Activated CD8-positive, alpha-beta T cell treated with anti-CD3 and anti-CD28 coated beads for 36 hours (primary cell): ENCODE results near the gene NBDY. TPM values are rescaled to one million over a fixed set of nuclear protein-coding genes. Genes with fewer than 3 reads are reported as not detected.

Source experiments
- ATAC-seq: fragments of 200-7000 bp; cut with Tn5 transposase; one replicate; pipeline ENCODE4 v1.10.0; 2021; ENCODE audit warnings: mild to moderate bottlenecking, moderate library complexity
- CTCF ChIA-PET: fragments of 350-600 bp; sonication (Branson Sonifier 250); formaldehyde crosslinking; loops from one replicate; lab custom pipeline; 2021; ENCODE audit warnings: antibody characterized with exemption; lab: Charles Lee
- POLR2A ChIA-PET: fragments of 350-600 bp; sonication (Branson Sonifier 250); formaldehyde crosslinking; loops from one replicate; lab custom pipeline; 2021; ENCODE audit warnings: antibody characterized with exemption; lab: Charles Lee
- DNase-seq: peaks from one replicate; pipeline ENCODE4 v3.0.0-alpha.2; 2020
- H3K27ac Mint-ChIP-seq: one replicate; pipeline ENCODE4 v1.8.0; 2021; ENCODE audit warnings: mild to moderate bottlenecking, mixed read lengths
- H3K27me3 Mint-ChIP-seq: one replicate; pipeline ENCODE4 v1.8.0; 2021; ENCODE audit warnings: mixed read lengths
- H3K36me3 Mint-ChIP-seq: one replicate; pipeline ENCODE4 v1.8.0; 2021; ENCODE audit warnings: low read depth, mixed read lengths
- H3K4me1 Mint-ChIP-seq: one replicate; pipeline ENCODE4 v1.8.0; 2021; ENCODE audit warnings: low read depth, mixed read lengths
- H3K4me3 Mint-ChIP-seq: one replicate; pipeline ENCODE4 v1.8.0; 2021; ENCODE audit warnings: mild to moderate bottlenecking, moderate library complexity, mixed read lengths
- H3K9me3 Mint-ChIP-seq: one replicate; pipeline ENCODE4 v1.8.0; 2021; ENCODE audit warnings: mixed read lengths
- CTCF ChIP-seq: fragments of 200-600 bp; IDR thresholded peaks from one replicate; pipeline ENCODE4 v1.8.0; 2022; ENCODE audit warnings: antibody characterized with exemption, mild to moderate bottlenecking
- intact Hi-C: fragments of 100-400 bp; cut with micrococcal nuclease; formaldehyde crosslinking; loops from one replicate; pipeline ENCODE4 v1.10.0; 2022
- total RNA-seq, 2 experiments: library from RNA; stranded (reverse); gene quantifications; one replicate each; pipeline ENCODE4 v1.2.3, GENCODE V29; 2021

The NBDY gene
- total RNA-seq, 2 experiments from 2014 or later, result 31.6 to 36.8 TPM

- TF ChIP-seq CTCF, result no peak
- Mint-ChIP-seq H3K9me3 (no peaks in the 10 kb centered on the region), H3K27ac (no peak overlapping the region), H3K36me3 (no peaks in the 10 kb centered on the region), H3K4me1 (no peaks in the 10 kb centered on the region), H3K4me3 (no peak overlapping the region), H3K27me3 (no peaks in the 10 kb centered on the region)
- ATAC-seq (no peak), DNase-seq (no peak)
- intact Hi-C loops, result no loop called here
- POLR2A ChIA-PET, result no interaction called here
- CTCF ChIA-PET, result no interaction called here
Measured at GRCh38 chrX:56833626-56834025, 104.6 kb downstream of the NBDY start.

GRCh38 chrX:56853436-56853835 lies 124.4 kb downstream of the NBDY start:
- intact Hi-C loops, result no loop called here
- CTCF ChIA-PET, result no interaction called here
- no peak for TF ChIP-seq CTCF
- no peaks in the 10 kb centered on the region for H3K36me3 Mint-ChIP-seq
- no peak for ATAC-seq
- H3K27ac Mint-ChIP-seq, result no peak overlapping the region
- no peaks in the 10 kb centered on the region for H3K27me3 Mint-ChIP-seq
- H3K9me3 Mint-ChIP-seq, result no peaks in the 10 kb centered on the region
- no peak overlapping the region for H3K4me3 Mint-ChIP-seq
- no peaks in the 10 kb centered on the region for H3K4me1 Mint-ChIP-seq
- no peak for DNase-seq
- POLR2A ChIA-PET, result no interaction called here

- H3K36me3 Mint-ChIP-seq, result no peaks in the 10 kb centered on the region
- no peak for TF ChIP-seq CTCF
- intact Hi-C loops, result no loop called here
- ATAC-seq, result no peak
- CTCF ChIA-PET, result no interaction called here
- no peak for DNase-seq
- no peaks in the 10 kb centered on the region for H3K9me3 Mint-ChIP-seq
- H3K27me3 Mint-ChIP-seq, result no peaks in the 10 kb centered on the region
- H3K4me1 Mint-ChIP-seq, result no peaks in the 10 kb centered on the region
- POLR2A ChIA-PET, result no interaction called here
- H3K27ac Mint-ChIP-seq, result no peak overlapping the region
- H3K4me3 Mint-ChIP-seq, result no peak overlapping the region
Measured at GRCh38 chrX:56857042-56857441, 128.0 kb downstream of the NBDY start.

GRCh38 chrX:56860888-56861287 lies 131.8 kb downstream of the NBDY start:
- Mint-ChIP-seq H3K27me3 (no peaks in the 10 kb centered on the region), H3K27ac (no peak overlapping the region), H3K9me3 (no peaks in the 10 kb centered on the region), H3K36me3 (no peaks in the 10 kb centered on the region), H3K4me1 (no peaks in the 10 kb centered on the region), H3K4me3 (no peak overlapping the region)
- no peak for TF ChIP-seq CTCF
- intact Hi-C loops, result no loop called here
- DNase-seq (no peak), ATAC-seq (no peak)
- POLR2A ChIA-PET, result no interaction called here
- CTCF ChIA-PET, result no interaction called here

Other genes starting within 250 kb of the NBDY start
- gene UBQLN2, start 165.6 kb upstream of the NBDY start, total RNA-seq, result 10 to 100 TPM; 31.9 to 33.0 TPM